RWPE1 (cell line): ENCODE data around the gene C2CD2.

ENCODE experiments used
- CTCF ChIA-PET: fragments of 350-600 bp; sonication (Branson Sonifier 250); formaldehyde crosslinking; extraction: SDS; loops from one replicate; lab custom pipeline; 2021; lab: Yijun Ruan, JAX
- POLR2A ChIA-PET: fragments of 400-600 bp; formaldehyde crosslinking; extraction: SDS; loops from one replicate; lab custom pipeline; 2020; ENCODE audit warnings: antibody characterized with exemption; ENCODE audit not compliant: low non-redundant PET; lab: Yijun Ruan, JAX
- DNase-seq: peaks from one replicate; pipeline ENCODE4 v3.0.0; 2012; ENCODE audit warnings: low spot score
- H3K27ac ChIP-seq: fragments of 450-650 bp; 2 replicates; pipeline ENCODE4 v1.5.1; 2017
- CTCF ChIP-seq: fragments of 450-650 bp; conservative IDR thresholded peaks from 2 replicates; pipeline ENCODE4 v1.5.1; 2017; ENCODE audit warnings: low read depth, mild to moderate bottlenecking

C2CD2 gene

GRCh38 chr21:41887667-41888066, 66.2 kb downstream of the C2CD2 start:
- no peak for DNase-seq
- POLR2A ChIA-PET, result no interaction called here
- TF ChIP-seq CTCF, result no peak
- CTCF ChIA-PET, result no interaction called here
- no peak overlapping the region for H3K27ac ChIP-seq

- CTCF ChIA-PET, result interaction anchor here (0.5 to 1.1 kb wide), 2 partner anchors 16 to 239 kb away, joined by 3 read pairs; no protein-coding TSS in a partner anchor
- no peak overlapping the region for H3K27ac ChIP-seq
- no peak for DNase-seq
- POLR2A ChIA-PET, result no interaction called here
- no peak for TF ChIP-seq CTCF
Observed at GRCh38 chr21:41886328-41886727, 67.5 kb downstream of the C2CD2 start.

GRCh38 chr21:41885341-41886024, 68.3 kb downstream of the C2CD2 start:
- TF ChIP-seq CTCF, result no peak
- no peak for DNase-seq
- H3K27ac ChIP-seq, result no peak overlapping the region
- CTCF ChIA-PET, result interaction anchor here (0.5 to 1.1 kb wide), 2 partner anchors 17 to 239 kb away, joined by 3 read pairs; no protein-coding TSS in a partner anchor
- POLR2A ChIA-PET, result no interaction called here

- ChIA-PET CTCF (no interaction called here), POLR2A (no interaction called here)
- H3K27ac ChIP-seq, result no peak overlapping the region
- no peak for TF ChIP-seq CTCF
- no peak for DNase-seq
Observed at GRCh38 chr21:41884501-41885030, 69.3 kb downstream of the C2CD2 start.

GRCh38 chr21:41883582-41883981, 70.2 kb downstream of the C2CD2 start:
- no peak for TF ChIP-seq CTCF
- CTCF ChIA-PET, result interaction anchor here (1.0 kb wide), 1 partner anchor 225 kb away, joined by 4 read pairs; no protein-coding TSS in a partner anchor
- POLR2A ChIA-PET, result no interaction called here
- no peak for DNase-seq
- no peak overlapping the region for H3K27ac ChIP-seq

- CTCF ChIA-PET, result no interaction called here
- no peak for DNase-seq
- H3K27ac ChIP-seq, result no peak overlapping the region
- POLR2A ChIA-PET, result no interaction called here
- no peak for TF ChIP-seq CTCF
Observed at GRCh38 chr21:41881051-41881450, 72.8 kb downstream of the C2CD2 start.
